GM12865 (cell line): ENCODE results near the gene ADAMTS17.

Experiments used
- DNase-seq: peaks from one replicate; pipeline ENCODE4 v3.0.0; 2010; ENCODE audit warnings: low read depth
- H3K4me3 ChIP-seq: 2 replicates; pipeline ENCODE4 v1.5.1; 2011; ENCODE audit warnings: mild to moderate bottlenecking, low read depth, low read length, control low read depth
- CTCF ChIP-seq: IDR thresholded peaks from 2 replicates; pipeline ENCODE4 v1.5.1; 2011; ENCODE audit warnings: low read length, control low read depth, low read depth, inconsistent platforms; ENCODE audit not compliant: insufficient read depth; ENCODE audit errors: missing control alignments

The ADAMTS17 gene

GRCh38 chr15:100330221-100330620 lies 11.6 kb downstream of the ADAMTS17 start:
- H3K4me3 ChIP-seq = no peak overlapping the region
- no peak for TF ChIP-seq CTCF
- peak; percentile 36 for DNase-seq

DNA sequence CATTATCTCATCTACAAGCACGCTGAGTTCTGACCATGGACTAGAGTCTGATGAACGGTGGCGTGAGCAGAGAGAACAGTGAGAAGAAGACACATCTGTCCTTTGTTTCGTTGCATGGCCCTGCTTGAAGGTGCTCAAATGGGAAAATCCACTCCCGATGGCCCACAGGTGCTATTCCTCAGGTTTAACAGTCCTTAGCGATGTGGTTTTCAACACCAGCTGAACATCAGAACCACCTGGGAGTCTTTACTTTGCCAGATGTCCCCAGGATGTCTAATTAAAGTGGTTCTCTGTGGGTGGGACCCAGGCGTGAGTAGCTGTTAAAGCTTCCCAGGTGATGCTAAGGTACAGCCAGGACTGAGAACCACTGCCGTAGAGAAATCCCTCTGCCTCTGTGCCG lies 13.0 kb downstream of the ADAMTS17 start:
- TF ChIP-seq CTCF = no peak
- no peak for DNase-seq

GRCh38 chr15:100318880-100319279 lies 22.9 kb downstream of the ADAMTS17 start:
- DNase-seq = no peak
- TF ChIP-seq CTCF = no peak
- H3K4me3 ChIP-seq = no peak overlapping the region

More for the DNA sequence above, 13.0 kb downstream of the ADAMTS17 start:
- H3K4me3 ChIP-seq = no peak overlapping the region

GRCh38 chr15:100314809-100315400 lies 26.9 kb downstream of the ADAMTS17 start:
- TF ChIP-seq CTCF = no peak
- H3K4me3 ChIP-seq = no peak overlapping the region
- DNase-seq = no peak

GRCh38 chr15:100311833-100312476 lies 29.8 kb downstream of the ADAMTS17 start:
- DNase-seq = no peak
- TF ChIP-seq CTCF = no peak

GRCh38 chr15:100311154-100311625 lies 30.6 kb downstream of the ADAMTS17 start:
- no peak overlapping the region for H3K4me3 ChIP-seq
- no peak for DNase-seq
- TF ChIP-seq CTCF = no peak

More at GRCh38 chr15:100311833-100312476, 29.8 kb downstream of the ADAMTS17 start:
- no peak overlapping the region for H3K4me3 ChIP-seq

GRCh38 chr15:100310513-100311153 lies 31.1 kb downstream of the ADAMTS17 start:
- TF ChIP-seq CTCF = no peak
- H3K4me3 ChIP-seq = no peak overlapping the region

More at GRCh38 chr15:100310513-100311153, 31.1 kb downstream of the ADAMTS17 start:
- no peak for DNase-seq
